GM18907 (cell line): ENCODE data around the gene IGF2BP2.

Experiments used
- ATAC-seq: cut with Tn5 transposase; IDR thresholded peaks from one replicate; pipeline ENCODE4 v1.9.1; 2021; ENCODE audit warnings: mild to moderate bottlenecking, moderate library complexity; ENCODE audit not compliant: unreplicated experiment

Gene IGF2BP2

DNA sequence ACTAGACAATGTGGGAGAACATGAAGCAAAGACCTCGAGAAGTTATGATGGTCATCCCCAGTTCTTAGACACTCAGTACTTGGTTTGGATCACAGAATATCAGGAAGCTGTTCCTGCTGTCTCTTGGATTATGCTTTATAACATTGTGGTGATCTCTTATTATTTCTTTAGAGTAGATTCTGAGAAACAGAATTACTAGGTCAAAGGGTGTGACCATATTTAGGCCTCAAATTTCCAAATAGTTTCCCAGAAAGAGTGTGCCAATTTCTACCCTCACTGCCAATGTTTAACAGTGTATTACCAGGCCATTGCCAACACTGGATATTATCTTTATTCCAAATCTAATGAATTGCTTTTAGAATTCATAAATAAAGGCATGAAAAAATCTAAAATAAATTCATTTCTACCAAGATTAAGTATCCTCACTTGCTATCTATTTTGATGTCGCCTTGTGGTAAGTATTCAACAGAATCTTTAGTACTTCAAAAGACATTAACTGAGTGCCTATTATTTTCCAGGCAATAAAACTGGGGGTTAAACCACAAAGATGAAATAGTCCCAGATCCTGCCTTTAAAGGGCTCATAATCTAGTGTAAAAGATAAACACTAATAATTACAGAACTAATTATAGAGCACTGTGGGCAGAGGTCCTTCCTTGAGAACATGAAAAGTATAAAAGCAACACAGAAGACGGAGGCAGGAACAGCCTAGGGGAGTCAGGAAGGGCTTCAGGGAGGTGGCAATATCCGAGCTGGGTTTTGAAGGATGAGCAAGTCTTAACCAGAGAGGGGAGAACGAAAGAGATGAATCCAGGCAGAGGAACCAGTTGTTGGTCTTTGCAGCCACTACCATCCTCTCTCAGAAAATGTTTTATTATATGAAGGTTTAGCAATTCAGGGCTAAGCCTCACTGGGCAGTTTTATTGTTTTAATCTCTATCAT is 86.8 kb downstream of the IGF2BP2 start:
- no peak for ATAC-seq

DNA sequence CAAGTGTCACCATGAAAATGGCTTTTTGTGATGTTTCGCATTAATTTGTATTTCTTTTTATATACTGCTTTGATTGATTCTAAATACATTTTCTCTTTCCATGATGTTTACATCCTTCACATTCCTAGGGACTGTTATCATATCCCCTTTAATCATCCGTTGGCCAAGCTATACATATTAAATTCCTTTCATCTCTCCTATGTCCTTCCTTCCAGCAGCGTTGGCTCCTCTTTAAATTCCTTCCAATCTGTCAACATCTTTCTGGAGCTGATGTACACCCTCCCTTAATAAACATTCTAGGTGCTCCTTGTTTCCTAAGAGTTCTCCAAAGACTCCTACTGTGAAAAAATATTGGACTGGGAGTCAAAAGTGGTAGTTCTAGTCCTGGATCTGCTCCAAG is 87.8 kb downstream of the IGF2BP2 start:
- ATAC-seq, result no peak

DNA sequence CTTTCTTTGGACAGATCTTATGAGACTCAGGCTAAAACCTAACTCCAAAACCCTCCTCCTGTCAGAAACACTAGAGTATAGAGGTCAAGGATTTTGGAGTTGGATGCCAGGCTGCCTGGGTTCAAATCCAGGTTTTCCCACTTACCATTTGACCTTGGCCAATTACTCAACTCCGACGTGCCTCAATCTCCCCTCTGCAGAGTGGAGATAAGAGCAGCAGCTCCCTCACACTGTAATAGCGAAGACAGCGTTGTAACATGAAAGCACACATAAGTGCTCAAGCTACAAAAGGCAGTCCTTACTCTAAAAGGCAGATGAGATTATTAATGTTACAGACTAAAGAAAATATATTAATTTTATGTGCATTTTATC is 90.1 kb downstream of the IGF2BP2 start:
- no peak for ATAC-seq

DNA sequence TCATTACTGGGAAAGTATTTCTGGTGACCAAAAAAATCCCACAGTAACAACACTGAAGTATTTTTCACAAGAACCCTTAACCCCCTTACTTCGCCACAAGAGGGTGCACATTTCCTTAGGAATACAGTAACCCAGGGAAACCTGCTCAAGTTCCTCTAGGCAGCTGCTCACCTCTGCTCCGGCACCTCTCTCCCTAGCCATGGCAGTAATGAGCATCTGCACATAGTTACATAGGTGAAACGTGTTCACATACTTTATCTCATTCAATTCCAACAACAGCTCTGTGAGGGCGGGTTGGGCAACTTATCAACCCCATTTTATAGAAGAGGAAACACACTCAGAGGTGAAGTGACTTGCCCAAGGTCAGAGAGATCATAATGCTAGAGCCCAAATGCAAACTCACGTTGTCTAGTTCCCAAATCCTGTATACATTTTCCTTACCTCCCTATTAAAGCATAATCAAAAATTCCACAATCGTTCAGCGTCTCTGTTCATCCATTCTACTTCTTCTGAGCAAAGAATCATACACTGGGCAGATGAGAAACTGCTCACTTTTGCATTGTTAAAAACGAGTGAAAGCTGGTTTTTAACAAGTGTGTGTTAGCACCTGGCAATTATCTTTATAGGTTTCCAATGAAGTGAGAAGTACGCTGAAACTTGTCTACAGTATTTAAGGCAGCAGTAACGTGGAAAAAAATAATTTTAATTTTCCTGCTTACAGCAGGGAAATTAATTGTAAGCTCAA is 90.7 kb downstream of the IGF2BP2 start:
- ATAC-seq, result no peak

DNA sequence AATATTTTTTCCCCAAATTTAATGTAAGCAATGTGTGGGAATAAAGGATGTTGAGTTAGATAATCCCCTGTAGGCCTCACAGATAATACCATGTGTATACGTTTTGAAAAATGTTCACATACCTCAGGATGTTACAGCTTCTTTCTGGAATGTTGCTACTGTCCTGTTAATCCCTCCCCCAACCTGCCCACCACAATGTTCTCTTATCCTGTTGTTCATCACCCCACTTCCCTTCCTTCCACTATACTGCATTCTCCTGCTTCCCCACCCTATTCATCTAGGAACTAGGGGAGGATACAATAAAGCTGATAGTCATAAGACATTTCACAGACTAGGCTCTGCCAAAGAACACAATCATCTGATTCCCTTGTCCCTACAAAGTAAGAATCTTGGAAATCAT is 92.1 kb downstream of the IGF2BP2 start:
- ATAC-seq, result no peak

DNA sequence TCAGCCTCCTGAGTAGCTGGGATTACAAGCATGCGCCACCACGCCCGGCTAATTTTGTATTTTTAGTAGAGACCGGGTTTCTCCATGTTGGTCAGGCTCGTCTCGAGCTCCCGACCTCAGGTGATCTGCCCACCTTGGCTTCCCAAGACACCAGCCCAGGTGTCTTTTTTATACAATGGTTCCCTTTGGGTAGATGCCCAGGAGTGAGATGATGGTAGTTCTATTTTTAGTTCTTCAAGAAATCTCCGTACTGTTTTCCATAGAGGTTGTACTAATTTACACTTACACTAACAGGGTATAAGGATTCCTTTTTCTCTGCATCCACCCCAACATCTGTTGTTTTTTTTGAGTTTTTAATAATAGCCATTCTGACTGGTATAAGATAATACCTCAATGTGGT is 94.3 kb downstream of the IGF2BP2 start:
- ATAC-seq, result no peak

DNA sequence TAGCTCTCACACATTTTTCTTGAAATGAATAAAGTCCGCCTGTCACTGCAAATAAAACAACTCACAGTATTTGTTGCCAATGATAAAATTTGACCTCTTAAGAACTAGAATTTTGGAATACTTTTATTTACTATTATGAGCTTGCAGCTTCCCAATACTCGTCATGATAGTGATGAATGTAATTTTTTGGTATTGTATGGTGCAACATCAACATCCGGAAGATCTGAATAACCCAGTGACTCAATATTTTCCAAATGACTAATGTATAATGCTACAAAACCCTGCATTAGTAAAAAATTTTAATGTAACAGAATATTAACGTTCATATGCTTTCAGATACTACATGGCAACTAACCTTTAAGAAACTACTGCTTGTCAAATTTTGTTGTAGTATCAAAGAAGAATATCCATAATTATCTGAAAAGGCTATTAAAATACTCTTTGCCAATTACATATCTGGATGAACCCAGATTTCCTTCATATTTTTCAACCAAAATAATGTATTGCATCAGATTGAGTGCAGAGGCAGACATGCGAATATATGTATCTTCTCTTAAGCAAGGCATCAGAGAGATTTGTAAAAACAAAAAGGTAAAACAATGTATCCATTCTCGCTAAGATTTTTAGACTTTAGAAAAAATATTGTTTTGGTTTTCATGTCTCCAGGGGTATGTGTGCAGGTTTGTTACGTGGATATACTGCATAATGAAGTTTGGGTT is 95.3 kb downstream of the IGF2BP2 start:
- ATAC-seq, result no peak

DNA sequence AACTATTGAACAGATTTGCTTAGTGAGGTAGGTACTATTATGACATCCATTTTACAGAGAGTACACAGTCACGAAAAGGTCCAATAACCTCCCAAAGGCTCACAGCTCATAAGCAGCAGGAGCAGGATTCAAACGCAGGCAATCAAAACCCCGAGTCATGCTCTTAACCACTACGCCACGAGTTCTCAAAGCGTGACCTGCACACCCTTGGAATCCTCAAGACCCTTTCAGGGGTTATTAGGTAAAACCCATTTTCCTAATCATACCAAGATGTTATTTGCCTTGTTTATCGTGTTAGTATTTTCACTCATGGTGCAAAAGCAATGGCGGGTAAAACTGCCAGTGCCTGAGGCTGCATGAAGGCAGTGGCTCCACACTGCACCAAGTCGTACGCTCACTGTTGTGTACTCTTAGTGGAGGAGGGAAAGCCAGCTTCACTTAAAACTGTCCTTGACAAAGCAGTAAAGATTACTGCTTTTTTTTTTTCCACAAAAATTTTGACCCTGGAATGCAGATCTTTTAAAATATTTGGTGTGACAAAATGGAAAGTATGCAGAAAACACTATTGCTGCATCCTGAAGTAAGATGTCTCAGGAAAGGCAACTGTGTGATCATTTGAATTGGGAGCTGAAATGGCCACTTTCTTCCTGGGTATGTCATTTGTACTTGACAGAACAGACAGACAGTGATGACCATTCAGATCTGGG is 96.1 kb downstream of the IGF2BP2 start:
- ATAC-seq, result no peak

DNA sequence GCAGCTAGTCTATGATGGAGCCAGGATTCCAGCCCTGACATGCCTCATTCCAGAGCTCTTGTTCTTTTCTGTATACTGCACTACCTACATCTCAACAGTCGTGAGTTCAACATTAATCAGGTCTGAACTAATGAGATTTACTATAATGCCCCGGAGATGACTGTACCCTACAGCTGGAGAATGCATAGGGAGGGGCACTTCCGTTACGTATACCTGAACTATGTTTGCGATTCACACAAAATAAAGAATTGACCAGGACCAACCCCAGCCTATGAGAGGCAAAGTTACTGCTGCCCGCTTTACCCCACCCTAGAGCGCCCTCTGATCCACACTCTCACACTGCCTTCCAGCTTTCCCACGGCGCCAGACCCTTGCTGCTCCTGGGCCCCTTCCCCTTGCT is 97.0 kb downstream of the IGF2BP2 start:
- ATAC-seq, result no peak

DNA sequence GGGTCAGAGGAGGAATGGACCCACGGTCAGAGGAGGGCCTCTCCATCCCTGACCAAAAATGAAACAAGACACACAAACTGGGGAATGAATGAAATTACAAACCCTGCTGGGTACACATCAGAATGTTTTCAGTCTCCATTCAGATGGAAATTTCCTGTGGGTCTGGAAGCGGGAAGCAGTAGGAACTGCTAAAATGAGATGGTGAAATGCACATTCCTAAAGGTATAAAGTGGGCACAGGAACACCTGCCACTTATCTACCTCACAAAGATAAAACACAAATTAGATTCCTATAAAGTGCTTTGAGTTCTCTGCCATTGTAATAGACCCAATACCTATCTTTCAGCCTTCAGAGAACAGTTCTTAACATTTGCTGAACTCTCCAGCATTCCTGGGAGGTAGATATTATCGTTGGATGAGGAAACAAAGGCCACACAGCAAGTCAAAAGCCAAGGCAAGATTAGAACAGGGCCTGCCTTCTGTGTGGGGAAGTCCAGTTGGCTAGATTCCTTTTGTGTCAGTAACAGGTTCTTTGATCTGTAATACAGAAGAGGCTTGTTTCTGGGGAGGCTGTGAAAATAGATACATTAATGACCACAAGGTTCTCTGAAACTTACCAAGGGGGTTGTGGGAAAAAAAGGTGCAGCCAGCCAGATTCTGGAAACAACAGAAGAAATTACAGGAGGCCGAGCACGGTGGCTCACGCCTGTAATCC is 98.4 kb downstream of the IGF2BP2 start:
- no peak for ATAC-seq

DNA sequence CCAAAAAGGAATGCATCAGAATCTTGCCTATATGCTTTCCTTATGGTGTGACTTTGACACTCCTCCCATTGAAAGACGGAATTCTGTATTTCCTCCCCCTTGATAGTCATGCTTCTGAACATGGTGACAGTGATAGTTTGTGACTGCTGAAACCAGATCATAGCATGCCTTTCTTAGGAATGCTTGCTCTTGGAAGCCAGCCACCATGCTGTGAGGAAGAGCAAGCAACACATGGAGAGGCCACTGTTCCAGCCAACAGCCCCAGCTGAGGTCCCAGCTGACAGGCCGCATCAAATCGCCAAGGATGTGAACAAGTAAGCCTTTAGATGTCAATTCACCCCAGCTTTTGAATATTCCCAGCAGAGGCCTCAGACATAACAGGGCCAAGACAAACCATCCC is 100.1 kb downstream of the IGF2BP2 start:
- ATAC-seq, result no peak

DNA sequence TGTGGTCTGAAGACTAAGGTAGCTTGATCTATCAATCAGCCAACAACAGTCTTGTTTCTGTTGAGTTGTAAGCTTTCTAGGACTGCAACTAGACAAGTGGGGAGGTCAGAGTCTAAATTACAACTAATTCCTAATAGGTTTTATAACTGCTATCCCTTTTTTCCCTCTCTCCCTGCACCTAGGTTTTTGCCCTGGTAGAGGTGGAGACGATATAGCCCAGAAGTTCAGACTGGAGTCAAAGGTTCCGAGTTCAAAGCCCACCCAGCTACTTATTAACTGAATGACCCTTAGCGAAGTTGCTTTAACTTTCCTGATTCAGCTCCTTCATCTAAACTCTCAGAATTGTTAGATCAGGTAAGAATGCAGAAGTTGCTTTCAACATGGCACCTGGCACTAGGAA is 100.6 kb downstream of the IGF2BP2 start:
- no peak for ATAC-seq

DNA sequence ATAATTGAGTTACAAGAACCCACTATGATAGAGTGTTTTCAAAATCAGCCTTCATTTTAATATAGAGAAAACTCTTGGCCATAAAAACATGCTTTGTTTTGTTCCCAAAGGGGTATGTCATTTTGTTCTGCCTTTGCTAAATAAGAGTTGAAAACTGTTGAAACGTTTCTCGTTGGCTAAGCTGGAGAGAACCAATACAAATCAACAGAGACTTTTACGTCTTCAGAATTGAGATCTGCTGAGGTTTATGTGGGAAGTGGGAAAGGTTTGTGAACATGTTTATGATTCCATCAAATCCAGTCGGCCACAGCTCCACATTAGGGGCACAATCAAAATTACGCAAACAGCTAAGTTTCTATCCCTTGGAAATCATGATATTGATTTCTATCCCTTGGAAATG is 102.0 kb downstream of the IGF2BP2 start:
- ATAC-seq, result no peak

DNA sequence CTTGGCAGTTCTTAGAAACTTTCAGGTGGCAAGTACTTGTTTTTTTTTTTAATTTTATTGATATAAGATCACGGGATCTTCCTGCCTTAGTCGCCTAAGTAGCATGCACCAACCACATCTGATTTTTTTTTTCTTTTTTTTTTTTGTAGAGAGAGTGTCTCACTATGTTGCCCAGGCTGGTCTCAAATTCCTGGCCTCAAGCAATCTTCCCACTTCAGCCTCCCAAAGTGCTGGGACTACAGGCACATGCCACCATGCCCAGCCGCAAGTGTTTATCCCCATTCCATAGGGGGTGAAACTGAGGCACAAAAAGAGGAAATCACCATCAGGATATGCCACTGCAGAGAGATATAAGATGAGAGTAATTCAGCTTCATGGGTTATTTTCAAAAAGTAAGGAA is 102.9 kb downstream of the IGF2BP2 start:
- ATAC-seq, result no peak

DNA sequence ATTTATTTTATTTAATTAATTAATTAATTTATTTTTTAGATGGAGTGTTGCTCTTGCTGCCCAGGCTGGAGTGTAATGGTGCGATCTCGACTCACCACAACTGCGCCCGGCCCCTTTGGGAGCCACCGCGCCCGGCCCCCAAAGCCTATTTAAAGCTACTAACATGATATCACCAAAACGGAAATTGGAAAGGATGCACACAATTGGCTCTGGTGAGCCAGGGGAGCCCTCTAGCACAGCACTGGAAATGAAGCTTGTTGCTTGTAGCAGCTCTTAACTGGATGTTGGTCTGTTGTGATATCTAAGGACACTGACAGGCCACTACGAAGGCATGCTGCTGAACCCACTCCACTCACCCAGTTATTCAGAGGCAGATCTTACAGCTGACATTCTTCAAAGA is 104.5 kb downstream of the IGF2BP2 start:
- ATAC-seq, result no peak

DNA sequence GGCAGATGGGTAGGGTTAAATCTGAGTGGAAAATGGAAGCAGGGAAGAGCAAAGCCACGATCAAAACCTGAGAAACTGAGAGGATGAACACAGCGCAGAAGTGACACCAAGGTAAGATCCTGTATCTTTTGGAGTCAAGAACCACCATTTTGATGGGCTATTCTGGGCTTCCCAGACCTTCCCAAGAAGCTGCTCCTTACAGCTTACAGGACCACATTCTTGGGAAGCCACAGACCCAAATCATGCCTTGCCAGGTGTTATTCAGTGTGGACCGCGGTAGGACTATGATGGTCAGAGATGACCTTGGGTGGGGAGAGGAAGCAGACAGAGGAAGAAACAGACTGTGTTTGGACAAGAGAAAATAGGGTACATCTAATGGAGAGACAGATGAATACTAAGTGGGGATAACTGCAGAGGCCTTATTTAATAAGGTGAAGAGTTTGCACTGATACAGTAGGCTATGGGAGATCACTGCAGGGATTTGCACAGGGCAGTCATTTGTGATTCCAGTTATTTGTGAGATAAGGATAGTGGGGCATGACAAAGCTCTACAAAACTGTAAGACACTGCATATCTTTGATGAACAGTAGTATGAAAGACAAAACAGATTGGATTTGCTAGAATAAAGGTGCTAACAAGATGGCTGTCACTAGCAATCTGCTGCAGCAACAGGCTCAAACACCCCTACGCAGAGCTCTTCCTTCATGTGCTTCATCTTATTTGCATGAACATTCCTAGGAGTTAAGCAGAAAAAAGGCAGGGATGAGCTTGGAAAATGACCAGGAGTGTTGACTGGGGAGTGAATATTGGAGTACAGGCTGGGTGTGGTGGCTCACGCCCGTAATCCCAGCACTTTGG is 105.9 kb downstream of the IGF2BP2 start:
- ATAC-seq, result no peak

DNA sequence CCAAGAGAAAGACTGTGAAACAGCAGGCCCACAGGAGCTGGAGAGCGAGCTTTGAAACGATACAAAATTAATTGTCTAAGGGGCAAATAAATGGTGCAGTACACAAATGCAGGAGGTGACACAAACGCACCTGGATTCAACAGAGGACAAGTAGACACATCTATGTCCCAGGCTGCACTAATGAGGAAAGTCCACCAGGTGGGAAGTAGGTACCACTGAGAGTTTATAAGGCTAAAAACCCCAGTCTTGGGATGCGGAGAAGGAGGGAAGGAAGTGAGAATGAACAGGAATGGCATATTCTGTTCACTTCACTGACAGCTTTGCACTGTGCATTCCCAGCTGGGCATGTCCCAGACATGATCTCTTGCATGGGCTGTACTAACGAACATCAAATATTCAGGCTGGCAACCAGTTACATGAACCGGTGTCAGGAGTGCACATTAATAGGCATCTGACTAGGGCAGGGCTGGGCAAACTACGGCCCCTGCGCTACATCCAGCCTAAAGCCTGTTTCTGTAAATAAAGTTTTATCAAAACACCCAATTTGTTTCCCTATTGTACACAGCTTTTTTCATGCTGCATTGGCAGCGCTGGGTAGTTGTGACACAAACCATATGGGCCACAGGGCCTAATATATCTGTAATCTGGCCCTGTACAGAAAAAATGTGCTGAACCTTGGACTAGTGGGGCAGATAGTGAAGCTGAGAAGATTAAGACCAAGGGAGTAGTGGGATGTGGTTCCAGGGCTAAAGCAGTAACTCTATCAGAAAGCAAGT is 107.0 kb downstream of the IGF2BP2 start:
- no peak for ATAC-seq

DNA sequence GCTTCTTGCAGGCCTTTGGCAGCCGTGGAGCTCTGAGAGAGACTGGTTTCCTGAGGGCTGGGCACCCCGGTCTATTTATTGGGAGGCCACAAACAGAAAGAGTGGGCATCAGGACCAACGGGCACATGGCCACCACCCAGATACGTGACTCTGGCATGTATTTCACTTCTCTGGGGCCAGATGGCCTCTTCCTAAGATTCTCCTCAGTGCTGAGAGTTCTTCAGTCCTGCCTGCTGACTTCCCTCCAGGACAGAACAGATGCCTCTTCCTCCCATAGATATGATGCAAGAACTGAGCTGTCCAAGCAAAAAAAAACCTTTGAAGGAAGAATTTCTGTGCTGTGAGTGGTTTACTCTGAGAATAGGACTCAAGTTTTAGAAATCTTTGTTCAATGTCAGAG is 107.7 kb downstream of the IGF2BP2 start:
- no peak for ATAC-seq
